ENCODE measurements around the gene COBL. TPM values are rescaled to one million over a fixed set of nuclear protein-coding genes. Genes with fewer than 3 reads are reported as not detected.
"Not testable (repeated sequence)": the region's sequence is repeated elsewhere in the genome, so short reads cannot be mapped to it uniquely, and the experiment has no call there.

Gene COBL
- total and polyA plus RNA-seq, 2 of the 4 experiments (the other 2 are of a cell fraction), result under 0.01 TPM; not detected in 1

GRCh38 chr7:51209426-51209825 lies 107.2 kb downstream of the COBL start:
- ChIA-PET CTCF (no interaction called here), POLR2A (ENCODE audit: unreplicated experiment) (no interaction called here)
- Histone ChIP-seq H2AK9ac (replicated peaks; ENCODE audit: low read depth, low read length, poor library complexity) (no peak overlapping the region), H3K4me1 (ENCODE audit: control insufficient read depth, insufficient read depth, low read length) (no peaks in the 10 kb centered on the region), H3K4me3 (ENCODE audit: insufficient read depth, low read depth, low read length) (no peak overlapping the region), H3K18ac (ENCODE audit: low read depth, low read length) (no peak overlapping the region), H2BK20ac (ENCODE audit: low read depth, low read length) (no peak overlapping the region), H2BK5ac (ENCODE audit: low read depth, low read length, poor library complexity, severe bottlenecking) (no peak overlapping the region), H4K8ac (ENCODE audit: low read depth in 2 of 2, low read length in 2 of 2) (no peak overlapping the region), H4K5ac (ENCODE audit: low read depth, low read length) (no peak overlapping the region), H3K56ac (ENCODE audit: extremely low read depth, insufficient read depth, low read length) (no peak overlapping the region), H3K9ac (ENCODE audit: low read depth, low read length) (no peak overlapping the region), H3K9me1 (ENCODE audit: insufficient read depth, low read length) (no peaks in the 10 kb centered on the region), H3K79me1 (ENCODE audit: low read depth in 1 of 2, low read length in 2 of 2) (no peaks in the 10 kb centered on the region), H3K27me3 (ENCODE audit: control insufficient read depth, insufficient read depth, low read length) (no peaks in the 10 kb centered on the region), H3K4ac (ENCODE audit: low read depth, low read length) (no peak overlapping the region), H2BK15ac (ENCODE audit: low read depth, low read length) (no peak overlapping the region), H2AFZ (replicated peaks; ENCODE audit: low read length, poor library complexity) (no peak overlapping the region), H3K4me2 (ENCODE audit: low read depth, low read length) (no peak overlapping the region), H2BK120ac (ENCODE audit: low read depth, low read length) (no peak overlapping the region), H3K14ac (replicated peaks; ENCODE audit: low read depth, low read length) (no peak overlapping the region), H2AK5ac (ENCODE audit: low read depth, low read length) (no peak overlapping the region), H4K20me1 (ENCODE audit: insufficient read depth, low read length) (no peaks in the 10 kb centered on the region), H3K23ac (ENCODE audit: low read depth, low read length) (no peak overlapping the region), H3K36me3 (ENCODE audit: control insufficient read depth, insufficient read depth, low read length) (no peaks in the 10 kb centered on the region), H3K9me3 (ENCODE audit: control insufficient read depth, insufficient read depth, low read length) (no peaks in the 10 kb centered on the region), H4K91ac (ENCODE audit: insufficient read depth, low read depth, low read length) (no peak overlapping the region), H3K27ac (ENCODE audit: insufficient read depth, low read length) (no peak overlapping the region)
- intact Hi-C loops (cut with micrococcal nuclease) (no loop called here), dilution Hi-C loops (cut with HindIII; ENCODE audit: low sequenced_read_pairs, unreplicated experiment) (no loop called here), in situ Hi-C loops (cut with MboI; ENCODE audit: low sequenced_read_pairs) (no loop called here)
- ATAC-seq (ENCODE audit: low read depth) (no peak), DNase-seq (no peak)
- no TSS peak for BruUV-seq (replicated peaks)
- WGBS, 2 experiments (ENCODE audit: extremely low coverage in 2 of 2, insufficient read length in 1 of 2), result no CpG with 5 or more reads among the region's 6 CpGs
- TF ChIP-seq NFE2L2 (IDR thresholded peaks at IDR 0.05; ENCODE audit: low read depth, low read length) (no peak), FOS (IDR thresholded peaks at IDR 0.05; ENCODE audit: low read depth, low read length) (no peak), POLR2A (IDR thresholded peaks at IDR 0.05; ENCODE audit: low read depth, low read length) (no peak), RAD21 (IDR thresholded peaks at IDR 0.05; ENCODE audit: low read length) (no peak), CEBPB (IDR thresholded peaks at IDR 0.05; ENCODE audit: low read depth, low read length) (no peak), SMC3 (IDR thresholded peaks at IDR 0.05; ENCODE audit: low read depth, low read length) (no peak), MAFK (IDR thresholded peaks at IDR 0.05; ENCODE audit: low read depth, low read length) (no peak), RCOR1 (IDR thresholded peaks at IDR 0.05; ENCODE audit: insufficient replicate concordance, low read length) (no peak)

GRCh38 chr7:51208125-51208524 lies 108.5 kb downstream of the COBL start:
- in situ Hi-C loops (cut with MboI; ENCODE audit: low sequenced_read_pairs), result not testable (repeated sequence)

More at GRCh38 chr7:51208125-51208524, 108.5 kb downstream of the COBL start:
- H3K4me3 ChIP-seq (ENCODE audit: insufficient read depth, low read depth, low read length); BruUV-seq (replicated peaks); H3K14ac ChIP-seq (replicated peaks; ENCODE audit: low read depth, low read length); H3K9ac ChIP-seq (ENCODE audit: low read depth, low read length); H3K4ac ChIP-seq (ENCODE audit: low read depth, low read length); H4K20me1 ChIP-seq (ENCODE audit: insufficient read depth, low read length); H4K5ac ChIP-seq (ENCODE audit: low read depth, low read length); H2BK15ac ChIP-seq (ENCODE audit: low read depth, low read length); H2BK5ac ChIP-seq (ENCODE audit: low read depth, low read length, poor library complexity, severe bottlenecking); CTCF ChIA-PET; H3K18ac ChIP-seq (ENCODE audit: low read depth, low read length); H3K23ac ChIP-seq (ENCODE audit: low read depth, low read length); H3K4me1 ChIP-seq (ENCODE audit: control insufficient read depth, insufficient read depth, low read length); H3K9me3 ChIP-seq (ENCODE audit: control insufficient read depth, insufficient read depth, low read length); POLR2A ChIA-PET (ENCODE audit: unreplicated experiment); H3K27ac ChIP-seq (ENCODE audit: insufficient read depth, low read length); H3K36me3 ChIP-seq (ENCODE audit: control insufficient read depth, insufficient read depth, low read length); H3K9me1 ChIP-seq (ENCODE audit: insufficient read depth, low read length); ATAC-seq (ENCODE audit: low read depth); H3K56ac ChIP-seq (ENCODE audit: extremely low read depth, insufficient read depth, low read length); H3K4me2 ChIP-seq (ENCODE audit: low read depth, low read length); intact Hi-C loops (cut with micrococcal nuclease); H2AFZ ChIP-seq (replicated peaks; ENCODE audit: low read length, poor library complexity); H2BK20ac ChIP-seq (ENCODE audit: low read depth, low read length); H3K79me1 ChIP-seq (ENCODE audit: low read depth in 1 of 2, low read length in 2 of 2); H2AK9ac ChIP-seq (replicated peaks; ENCODE audit: low read depth, low read length, poor library complexity); H4K91ac ChIP-seq (ENCODE audit: insufficient read depth, low read depth, low read length); DNase-seq; dilution Hi-C loops (cut with HindIII; ENCODE audit: low sequenced_read_pairs, unreplicated experiment); H2BK120ac ChIP-seq (ENCODE audit: low read depth, low read length); H2AK5ac ChIP-seq (ENCODE audit: low read depth, low read length); H4K8ac ChIP-seq (ENCODE audit: low read depth in 2 of 2, low read length in 2 of 2); H3K27me3 ChIP-seq (ENCODE audit: control insufficient read depth, insufficient read depth, low read length): not testable (repeated sequence)
- no CpG with 5 or more reads among the region's 30 CpGs for WGBS, 2 experiments (ENCODE audit: extremely low coverage in 2 of 2, insufficient read length in 1 of 2)

All from IMR-90 (cell line).